Measurements from ENCODE around the gene NPC2.
"Not testable (repeated sequence)": the region's sequence is repeated elsewhere in the genome, so short reads cannot be mapped to it uniquely, and the experiment has no call there.

Gene NPC2
- total RNA-seq = 5.3 to 33.0 (median 5.8) reads per million in 3 experiments

- no peak for DNase-seq
Measured at GRCh38 chr14:74492776-74493342, at the start of gene NPC2. Gene NPC2 (minus strand): TSS chr14:74493305. CDS start chr14:74493274, 31 bp downstream.

GRCh38 chr14:74542056-74542685 is 49.1 kb upstream of the NPC2 start:
- no peak for DNase-seq

- DNase-seq = no peak
Measured at GRCh38 chr14:74541225-74541624, 48.1 kb upstream of the NPC2 start.

DNA sequence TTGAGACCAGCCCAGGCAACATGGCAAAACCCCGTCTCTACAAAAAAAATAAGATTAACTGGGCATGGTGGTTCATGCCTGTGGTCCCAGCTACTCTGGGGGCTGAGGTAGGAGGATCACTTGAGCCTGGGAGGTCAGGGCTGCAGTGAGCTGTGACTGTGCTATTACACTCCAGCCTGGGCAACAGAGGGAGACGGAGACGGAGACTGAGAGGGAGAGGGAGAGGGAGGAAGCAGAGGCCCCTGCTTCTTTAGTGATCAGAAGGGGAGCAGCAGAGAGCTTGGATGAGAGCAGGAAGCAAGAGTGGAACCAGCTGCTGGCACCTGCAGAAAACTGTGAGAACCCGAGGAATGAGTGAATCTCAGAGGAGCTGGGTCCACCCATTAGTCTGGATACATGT is 46.4 kb upstream of the NPC2 start:
- no peak for DNase-seq

- DNase-seq = no peak
Measured at GRCh38 chr14:74538411-74539391, 45.6 kb upstream of the NPC2 start.

DNA sequence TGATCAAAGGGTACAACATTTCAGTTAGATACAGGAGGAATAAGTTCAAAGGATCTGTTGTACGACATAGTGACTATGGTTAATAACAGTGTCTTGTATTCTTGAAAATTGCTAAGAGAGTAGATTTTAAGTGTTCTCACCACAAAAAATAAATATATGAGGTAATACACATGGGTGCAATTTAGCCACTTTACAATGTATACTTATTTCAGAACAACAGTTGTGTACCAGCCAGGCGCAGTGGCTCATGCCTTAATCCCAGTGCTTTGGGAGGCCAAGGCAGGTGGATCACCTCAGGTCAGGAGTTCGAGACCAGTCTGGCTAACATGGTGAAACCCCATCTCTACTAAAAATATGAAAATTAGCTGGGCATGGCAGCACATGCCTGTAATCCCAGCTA is 43.2 kb upstream of the NPC2 start:
- DNase-seq = not testable (repeated sequence)

DNA sequence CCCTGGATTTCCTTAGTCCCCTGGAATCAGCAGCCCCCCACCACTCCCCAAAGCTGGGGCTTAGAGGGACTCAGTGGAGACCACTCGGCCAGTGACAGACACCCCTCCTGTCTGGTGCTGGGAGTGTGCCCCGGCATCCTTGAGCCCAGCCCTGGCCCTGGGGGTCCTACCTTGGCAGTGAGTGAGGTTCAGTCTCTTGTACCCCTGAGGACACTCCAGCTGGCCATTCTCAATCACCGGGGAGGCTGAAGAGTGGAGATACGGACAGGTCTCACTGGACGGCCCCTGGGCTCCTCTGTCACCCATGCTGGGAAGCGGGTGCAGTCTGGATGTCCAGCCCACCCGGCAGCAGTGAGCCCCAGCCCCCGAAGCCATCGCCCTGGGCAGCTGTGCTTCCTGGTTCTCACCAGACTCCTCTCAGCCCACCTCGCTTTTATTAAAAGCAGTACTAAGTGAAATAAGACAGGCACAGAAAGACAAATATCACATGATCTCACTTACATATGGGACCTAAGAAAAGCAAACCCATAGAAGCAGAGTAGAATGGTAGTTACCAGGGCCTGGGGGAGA is 42.7 kb upstream of the NPC2 start:
- no peak for DNase-seq

DNA sequence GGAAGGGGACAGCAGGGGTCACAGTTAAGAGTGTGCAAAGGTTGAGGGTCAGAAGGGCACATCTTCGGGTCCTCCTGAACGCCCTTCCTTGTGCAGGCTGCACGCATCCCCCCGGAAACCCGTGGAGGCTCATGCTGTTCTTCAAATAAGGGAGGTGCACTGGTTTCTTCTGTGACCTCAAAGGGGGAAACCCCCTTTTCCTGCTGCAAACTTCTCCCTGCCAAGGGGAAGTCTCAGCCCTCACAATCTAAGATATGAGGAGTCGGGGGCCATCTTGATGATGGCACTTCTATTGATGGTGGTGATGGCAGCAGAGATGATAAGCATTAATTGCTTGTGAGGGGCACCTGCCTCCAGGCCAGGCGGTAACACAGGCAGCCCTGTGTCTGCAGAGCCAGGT is 40.5 kb upstream of the NPC2 start:
- DNase-seq = no peak

GRCh38 chr14:74532246-74532645 is 39.1 kb upstream of the NPC2 start:
- DNase-seq = no peak

DNA sequence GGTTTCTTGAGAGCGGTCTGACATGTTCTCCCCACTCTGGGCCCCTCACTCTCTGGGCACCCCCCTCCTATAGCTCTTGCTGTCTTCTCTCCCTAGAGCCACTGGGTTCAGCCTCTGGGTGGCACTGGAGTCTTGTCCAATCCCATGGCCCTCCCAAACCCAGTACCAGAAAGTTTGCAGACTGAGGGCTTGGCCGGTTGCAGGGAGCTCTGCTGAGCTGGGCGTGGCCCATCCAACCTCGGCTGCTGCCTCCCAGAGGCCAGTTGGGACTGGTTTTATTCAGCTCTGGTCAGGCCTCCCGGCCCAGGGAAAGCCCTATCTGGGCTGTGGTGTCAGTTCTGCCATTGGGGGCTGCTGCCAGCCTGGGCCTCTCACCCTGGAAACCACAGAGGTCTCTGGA is 38.4 kb upstream of the NPC2 start:
- no peak for DNase-seq

DNA sequence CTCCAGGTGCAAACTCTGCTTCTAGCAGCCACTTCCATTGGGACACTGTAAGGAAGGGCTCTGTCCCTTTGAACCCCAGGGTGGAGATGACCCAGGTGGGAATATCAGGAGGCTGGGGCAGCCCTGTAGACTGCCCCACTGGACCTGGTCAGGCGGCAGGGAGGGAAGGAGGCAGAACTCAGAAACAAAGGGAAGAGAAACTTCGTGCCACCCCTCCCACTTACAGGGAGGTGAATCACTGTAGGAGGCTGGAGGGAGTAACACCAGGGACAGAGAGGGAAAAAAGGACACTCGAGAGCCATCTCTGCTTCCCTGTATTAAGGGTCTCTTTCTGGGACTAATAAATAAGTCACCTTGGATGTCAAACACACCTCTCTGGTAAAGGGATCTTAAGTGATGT is 37.9 kb upstream of the NPC2 start:
- no peak for DNase-seq

DNA sequence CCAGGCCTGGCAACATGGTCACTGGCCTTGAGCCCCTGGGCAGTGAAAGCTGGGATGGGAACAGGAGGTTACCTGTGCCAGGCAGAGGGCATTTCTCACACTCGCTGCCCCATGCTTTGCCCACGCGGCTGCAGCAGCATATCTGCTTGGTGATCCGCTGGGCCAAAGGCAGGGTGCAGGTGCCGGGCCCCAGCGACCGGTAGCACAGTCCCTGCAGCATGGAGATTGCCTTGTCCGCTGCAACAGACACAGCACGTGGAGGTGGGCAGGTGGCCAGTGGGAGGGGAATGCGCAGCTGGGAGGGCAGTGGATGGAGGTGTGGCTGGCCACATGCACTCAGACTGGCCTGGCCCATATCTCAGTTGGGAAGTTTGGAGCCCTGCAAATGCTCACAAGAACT is 35.8 kb upstream of the NPC2 start:
- no peak for DNase-seq

- DNase-seq = no peak
Measured at GRCh38 chr14:74528406-74528805, 35.3 kb upstream of the NPC2 start.

GRCh38 chr14:74527736-74528280 is 34.7 kb upstream of the NPC2 start:
- no peak for DNase-seq

GRCh38 chr14:74526854-74527585 is 33.9 kb upstream of the NPC2 start:
- DNase-seq = no peak

DNA sequence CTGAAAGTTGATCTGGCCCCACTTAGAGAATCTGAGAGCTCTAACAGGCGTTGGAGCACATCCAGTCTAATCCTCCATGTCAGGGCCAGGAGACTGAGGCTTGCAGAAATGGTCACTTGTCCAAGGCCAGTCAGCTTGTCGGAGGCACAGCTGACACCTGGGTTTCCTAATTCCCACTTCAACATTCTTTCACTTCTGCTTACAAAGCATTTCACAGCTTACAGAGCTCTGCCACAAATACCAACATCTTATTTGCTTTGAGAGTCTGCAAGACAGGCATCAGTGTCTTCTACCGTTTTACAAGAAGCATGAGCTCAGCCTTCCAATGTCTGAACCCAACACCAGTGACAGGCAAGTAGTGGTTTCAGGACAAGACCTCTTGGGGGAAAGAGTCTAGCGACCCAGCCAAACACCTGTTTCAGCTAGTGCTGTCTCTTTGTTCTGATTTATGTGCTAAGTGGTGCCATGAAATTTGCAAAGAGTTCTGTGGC is 32.3 kb upstream of the NPC2 start:
- DNase-seq = no peak

GRCh38 chr14:74524812-74525135 is 31.7 kb upstream of the NPC2 start:
- DNase-seq = no peak

GRCh38 chr14:74524076-74524811 is 31.1 kb upstream of the NPC2 start:
- DNase-seq = no peak

DNA sequence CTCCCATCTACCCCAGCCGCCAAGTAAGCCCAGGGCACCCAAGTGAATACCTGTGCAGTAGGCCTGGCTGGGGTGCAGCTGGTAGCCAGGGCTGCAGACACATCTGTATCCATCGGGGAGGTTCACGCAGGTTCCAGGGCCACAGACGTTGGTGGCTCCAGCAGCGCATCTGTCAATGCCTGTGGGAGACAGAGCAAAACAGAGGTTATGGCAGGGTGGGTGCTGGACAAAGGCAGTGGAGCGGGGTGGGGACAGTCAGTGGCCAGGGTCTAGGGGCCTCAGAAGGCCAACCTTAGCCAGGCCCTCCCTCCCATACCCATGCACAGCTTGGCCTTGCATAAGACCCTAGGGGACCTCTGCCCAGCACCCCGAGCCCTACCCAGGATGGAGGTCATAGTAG is 29.6 kb upstream of the NPC2 start:
- DNase-seq = no peak

DNA sequence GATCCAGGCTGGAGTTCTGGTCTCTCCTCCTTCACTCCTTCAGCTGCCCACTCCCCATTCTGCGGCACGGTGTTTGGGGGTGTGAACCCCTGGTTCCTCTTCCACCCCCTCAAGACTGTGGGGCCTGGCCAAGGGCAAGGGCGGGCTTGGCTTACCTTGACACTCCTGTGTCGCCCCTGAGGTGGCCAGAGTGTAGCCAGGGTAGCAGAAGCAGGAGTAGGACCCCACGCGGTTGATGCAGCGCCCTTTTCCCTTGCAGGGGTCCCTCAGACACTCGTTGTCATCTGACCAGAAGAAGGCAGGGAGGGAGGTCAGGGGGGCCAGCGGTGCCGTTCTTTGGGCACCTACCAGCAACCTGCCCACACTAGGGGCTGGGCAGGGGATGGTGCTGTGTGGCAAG is 28.7 kb upstream of the NPC2 start:
- no peak for DNase-seq

DNA sequence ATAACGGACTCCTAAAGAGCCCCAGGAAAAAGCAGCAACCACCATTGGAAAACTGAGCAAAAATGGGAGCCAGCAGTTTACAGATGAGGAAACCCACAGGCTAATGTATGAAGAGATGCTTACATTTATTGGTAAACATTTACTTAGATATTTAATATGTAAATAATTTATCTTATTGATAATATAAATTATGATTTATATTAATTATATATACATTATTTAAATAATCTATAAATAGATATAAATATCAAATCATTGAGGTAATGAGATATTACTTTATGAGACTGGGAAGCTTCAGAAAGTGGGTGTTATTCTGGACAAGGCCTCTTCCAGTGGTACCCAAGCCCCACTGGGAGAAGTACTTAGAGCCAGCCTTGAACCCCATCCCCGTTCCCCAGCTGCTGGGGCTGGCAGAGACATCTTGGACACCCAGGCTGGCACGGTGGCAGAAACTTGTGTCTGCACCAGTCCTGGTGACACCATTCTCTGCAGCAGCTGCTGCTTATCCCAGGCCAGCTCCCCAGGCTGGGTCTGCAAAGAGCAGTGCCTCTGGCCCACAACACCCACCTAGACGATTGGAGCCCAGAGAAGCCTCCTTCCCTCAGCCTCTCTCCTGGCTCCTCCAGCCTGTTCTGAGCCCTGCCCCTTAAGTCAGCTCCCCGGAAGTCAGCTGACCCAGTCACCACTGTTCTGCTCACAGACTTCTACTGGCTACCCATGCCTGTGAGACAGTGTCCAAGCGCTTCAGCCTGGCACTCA is 26.4 kb upstream of the NPC2 start:
- DNase-seq = no peak
